ENCODE results near the gene C3orf52.
A peak's percentile ranks its signal among the peaks of the same experiment; 100 is the strongest.

C3orf52 gene

DNA sequence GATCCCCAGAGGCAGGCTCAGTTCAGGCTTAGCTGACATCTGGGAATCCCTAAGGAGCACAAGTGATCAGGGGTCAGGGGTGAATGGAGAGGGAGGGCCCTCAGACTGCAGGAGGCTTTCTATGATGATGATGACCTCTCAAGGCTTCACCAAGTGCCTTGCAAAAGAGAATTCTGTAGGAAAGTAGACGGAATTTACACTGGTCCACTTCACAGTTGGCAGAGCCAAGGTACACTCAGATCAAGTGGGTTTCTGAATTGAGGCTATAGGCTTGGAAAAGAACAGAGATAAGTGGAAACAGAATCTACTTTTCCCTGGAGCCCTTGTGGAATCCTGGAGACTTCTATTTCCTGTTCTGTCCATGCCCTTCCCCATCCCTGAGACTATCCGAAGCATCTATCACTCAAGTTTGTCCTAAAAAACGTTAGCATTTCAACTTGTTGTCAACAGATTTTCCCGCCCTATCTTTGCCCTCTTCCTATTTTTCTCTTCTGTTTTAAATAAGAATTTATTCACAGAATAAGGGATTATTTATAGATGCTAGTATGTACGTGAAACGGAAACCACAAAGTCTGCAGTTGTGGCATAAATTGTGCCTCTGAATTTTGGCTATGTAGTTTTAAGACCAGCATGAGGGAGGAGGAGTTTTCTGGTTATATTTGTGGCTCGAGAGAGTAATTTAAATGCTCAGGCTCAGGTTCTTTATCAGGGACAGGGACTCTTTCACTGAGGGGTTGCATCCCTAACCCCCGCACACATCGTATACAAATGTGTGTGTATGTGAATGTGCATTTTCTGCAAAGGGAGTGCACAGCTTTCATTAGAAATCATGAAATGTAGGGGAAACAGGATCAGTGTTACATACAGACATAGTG lies 34.0 kb downstream of the C3orf52 start:
- DNase-seq, result peak; percentile 34

DNA sequence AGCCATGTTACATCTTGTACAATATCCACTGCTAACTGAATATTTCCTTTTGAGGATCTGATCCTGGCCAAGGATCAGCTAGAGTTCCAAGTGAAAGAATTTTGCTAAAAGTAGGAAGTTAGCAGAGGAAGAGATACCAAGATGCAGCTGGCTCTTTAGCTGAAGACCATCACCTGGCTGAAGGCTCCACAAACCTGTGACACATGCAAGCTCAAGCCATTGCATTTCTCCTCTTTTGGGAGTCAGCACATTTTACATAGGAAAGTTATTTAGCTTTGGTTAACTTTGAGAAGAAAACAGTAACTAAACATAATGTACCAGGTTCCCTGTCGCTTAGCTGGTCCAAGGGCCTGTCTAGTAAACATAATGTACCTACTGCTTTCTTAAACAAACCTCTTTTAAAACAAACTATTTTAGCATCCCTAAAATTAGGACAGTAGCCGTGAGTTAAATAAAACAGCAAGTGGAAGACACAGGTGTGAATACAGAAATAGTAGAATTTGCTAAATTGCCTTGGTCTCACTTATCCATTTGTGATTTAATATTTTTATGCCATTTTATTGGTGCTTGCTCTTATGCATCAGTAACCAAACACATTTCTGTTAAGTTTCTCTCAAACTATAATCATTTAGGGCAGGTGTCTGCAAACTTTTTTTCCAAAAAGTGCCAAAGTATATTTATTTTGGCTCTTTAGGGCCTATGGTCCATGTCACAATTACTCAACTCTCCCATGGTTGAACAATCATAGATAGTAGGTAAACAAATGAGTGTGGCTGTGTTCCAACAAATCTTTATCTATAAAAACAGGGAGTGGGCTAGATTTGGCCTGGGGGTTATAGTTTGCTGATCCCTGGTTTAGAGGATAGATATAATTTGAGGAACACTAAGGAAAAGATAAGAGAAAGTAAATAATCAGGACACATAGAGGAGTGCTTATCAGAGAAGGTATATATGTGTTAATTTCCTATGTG lies 35.7 kb downstream of the C3orf52 start:
- DNase-seq, result no peak

DNA sequence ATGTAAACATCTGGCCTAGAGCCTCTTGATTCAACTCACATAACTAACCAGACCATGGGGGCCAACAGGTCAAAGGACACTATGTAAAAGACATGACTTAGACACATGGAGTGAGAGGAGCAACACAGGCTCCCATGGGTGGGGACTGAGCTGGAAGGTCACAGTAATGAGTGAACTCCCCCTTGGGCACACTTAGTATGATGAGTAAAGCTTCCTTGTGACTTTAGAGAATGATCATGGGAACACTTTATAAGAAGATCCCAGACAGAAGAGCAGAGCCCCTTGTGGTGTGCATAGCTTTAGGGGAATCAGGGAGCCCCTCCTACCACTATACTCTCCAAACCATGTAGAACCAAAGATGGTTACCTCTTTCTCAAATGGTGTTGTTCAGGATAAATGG lies 36.7 kb downstream of the C3orf52 start:
- DNase-seq, result no peak

DNA sequence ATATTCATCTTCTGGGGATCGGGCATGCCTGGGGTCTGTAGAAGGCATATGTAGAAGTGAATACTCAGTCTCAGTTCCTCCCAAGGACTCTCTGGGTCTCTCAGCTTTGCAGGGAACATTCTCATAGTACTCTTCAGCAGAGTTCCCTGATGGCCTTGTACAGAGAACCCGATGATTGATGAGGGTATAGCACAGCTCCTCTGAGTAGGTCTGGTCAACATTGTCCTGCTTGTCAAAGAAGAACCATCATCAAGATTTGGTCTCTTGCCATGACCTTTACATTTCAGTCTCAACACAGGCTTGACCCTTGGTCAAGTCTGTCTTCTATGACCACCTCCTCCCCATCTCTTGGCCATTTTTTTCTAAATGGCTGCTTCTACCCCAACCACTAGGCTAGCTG lies 37.4 kb downstream of the C3orf52 start:
- DNase-seq, result no peak

DNA sequence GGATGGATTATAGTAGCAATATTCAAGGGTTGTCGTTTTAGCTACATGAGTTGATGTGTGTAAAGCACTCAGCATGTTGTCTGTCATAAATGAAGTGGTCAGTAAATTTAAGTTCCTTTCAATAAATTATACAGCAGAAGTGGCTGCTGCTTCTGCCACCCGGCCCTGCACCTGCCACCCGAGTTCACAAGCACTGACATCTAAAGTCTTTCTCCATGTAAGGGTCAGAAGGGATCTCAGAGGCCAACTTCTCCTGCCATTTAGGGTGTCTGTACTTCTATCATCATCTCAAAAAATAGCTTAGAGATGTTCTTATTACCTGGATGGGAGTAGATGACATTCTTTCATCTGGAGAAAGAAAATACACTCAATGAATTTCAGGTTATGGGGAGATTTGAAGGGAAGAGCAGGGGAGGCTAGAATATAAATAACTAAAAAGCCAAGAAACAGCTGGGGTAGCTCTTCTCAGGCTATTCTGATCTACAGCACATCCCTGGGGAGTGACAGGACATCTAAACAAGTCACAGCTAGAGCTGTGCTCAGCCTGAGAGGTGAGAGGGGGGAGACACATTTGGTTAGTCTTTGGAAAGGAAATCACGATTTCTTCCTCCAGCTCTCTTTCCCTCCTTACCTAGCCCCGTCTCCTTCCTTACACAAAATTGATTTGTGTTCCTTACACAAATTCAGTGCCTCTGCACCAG lies 38.9 kb downstream of the C3orf52 start:
- DNase-seq, result no peak

DNA sequence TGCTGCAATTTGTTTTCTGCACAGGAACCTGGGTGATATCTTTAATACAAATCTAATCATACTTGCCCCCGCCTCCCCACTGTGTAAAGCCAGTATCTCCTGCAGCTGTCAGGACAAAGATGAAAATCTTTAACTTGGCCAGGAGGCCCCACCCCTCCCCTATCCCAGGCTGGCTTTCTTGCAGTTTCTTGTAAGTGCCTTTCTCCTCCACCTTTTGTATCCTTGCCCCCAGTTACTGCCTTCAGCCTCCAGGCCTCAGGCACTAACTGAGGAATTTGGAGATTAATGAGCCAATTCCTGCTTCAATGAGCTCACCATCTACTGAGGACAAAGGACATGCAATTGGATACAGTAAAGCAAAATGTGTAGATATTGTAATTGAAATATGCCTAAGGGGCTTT lies 40.3 kb downstream of the C3orf52 start:
- DNase-seq, result no peak

DNA sequence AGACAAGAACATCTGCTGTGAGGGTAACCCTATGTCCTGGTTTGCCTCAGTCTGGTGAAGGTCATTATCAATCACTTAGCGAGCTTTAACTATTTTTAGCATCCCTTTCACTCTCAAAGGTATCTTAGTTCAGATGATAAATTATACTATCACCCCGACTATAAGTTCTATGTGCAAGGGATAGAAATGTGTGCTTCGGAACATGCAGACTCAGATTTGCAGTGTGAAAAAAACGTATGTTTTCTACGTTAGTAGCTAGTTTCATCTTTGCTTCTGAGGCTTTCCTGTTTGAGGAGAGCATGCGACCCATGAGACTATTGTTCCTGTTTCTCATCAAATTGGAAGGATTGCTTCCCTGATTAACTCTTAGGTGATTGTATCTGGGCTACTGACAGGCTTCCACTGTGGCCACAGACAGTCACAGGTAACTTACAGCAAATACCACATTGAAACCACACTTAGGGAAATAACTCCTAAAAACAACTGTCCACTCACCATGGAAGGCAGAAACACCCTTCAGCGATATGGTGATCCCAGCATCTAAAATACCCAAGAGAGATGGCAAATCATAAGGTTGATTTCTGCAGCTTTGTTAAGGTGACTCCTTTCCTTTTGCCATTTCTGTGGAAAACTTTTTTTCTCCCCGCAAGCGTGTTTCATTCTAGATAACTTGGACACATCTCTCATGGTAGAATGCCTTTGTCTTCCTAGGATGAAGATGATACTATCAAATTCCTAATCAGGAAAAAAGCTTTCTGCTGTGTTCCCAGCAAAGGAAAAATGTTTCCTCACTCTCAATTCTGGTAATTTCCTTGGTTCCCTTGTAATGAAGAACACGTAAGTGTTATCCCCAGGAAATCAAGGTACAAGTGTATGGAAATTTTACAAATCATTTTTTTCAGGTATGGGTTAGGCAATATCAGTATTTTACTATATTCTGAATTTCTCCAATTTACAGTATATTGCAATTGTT lies 41.6 kb downstream of the C3orf52 start:
- DNase-seq, result no peak

DNA sequence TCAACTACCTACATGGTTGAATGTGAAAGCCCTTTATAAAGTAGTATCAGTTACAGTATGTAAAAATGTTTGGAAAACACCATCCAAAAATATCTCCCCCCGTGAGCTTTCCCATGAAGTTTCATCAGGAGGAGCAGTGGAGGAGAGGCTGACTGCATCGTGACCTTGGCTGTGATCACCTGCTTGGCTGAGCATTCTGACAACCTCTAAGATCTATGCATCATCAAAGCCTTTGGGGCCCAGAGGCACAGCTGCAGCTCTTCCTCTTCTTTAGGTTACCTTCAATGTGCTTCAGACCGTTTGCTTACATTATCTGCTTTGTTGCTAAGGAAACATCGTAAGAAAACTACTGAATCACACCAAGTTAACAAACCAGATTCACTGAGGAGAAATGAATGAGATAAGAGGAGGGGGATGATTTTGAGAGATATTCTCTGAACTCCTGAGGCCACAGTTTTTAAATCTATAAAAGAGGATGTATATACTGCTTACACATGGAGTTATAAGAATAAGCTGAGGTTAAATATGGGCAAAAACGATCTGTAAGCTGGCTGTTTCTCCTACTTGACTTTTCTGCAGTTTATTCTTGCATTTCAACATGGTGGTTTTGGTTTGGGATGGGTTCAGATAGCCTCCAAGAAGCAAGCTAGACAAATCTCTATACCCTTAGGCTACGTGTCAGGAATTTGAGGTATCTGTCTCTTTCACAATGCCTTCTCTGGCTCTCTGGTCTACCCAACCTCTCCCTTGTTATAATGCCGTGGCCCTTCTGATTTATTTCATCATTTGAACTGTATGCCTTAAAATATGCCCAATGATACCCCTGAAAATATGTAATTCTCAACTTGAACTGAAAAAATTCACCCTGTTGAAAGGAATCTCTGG lies 42.9 kb downstream of the C3orf52 start:
- no peak for DNase-seq

DNA sequence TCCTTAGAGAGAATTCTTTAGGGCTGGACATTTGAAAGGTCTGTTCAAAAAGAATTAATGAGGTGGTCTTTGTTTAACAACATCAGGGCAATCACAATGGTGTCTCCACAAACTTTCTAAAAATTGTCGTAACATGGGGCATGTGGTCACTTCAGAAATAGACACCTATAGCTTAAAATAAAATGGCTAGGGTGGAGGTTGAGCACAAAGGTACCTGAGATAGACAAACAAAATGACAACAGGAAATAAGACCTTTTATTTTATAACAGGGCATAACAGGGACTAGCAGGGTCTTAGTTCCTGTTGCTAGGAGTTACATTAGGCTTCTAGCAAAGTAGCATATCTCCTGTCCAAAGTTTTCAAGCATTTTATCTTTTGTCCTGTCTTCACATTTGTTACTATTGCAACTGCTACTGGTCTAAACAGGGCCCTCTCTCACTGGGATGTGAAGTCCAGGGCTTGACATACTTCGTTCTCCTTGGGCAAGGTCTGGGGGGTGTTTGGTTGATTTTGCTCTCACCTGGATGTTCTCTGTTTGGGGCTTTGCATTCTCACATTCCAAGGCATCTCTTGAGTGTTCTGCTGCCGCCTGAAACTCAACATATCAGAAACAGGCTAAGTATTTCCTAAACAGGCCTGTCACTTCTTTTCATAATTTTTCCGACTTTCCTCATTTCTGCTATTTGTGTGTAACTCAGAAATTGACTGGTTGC lies 43.9 kb downstream of the C3orf52 start:
- no peak for DNase-seq

DNA sequence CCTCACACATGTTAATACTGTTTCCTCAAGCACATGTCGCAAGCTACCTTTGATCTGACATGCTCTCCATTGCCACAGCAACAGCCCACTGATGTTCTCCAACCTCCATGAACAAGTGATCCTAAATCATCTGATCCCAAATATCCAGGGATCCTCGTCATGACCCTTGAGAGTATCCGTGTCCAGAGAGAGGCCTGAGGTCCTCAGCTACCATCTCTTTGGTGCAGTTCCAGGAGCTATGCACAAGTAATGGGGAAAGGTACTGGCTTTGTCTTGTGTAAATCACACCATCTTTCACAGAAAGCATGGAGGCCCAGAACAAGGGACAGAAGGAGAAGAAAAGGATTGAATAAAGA lies 44.4 kb downstream of the C3orf52 start:
- DNase-seq, result no peak

DNA sequence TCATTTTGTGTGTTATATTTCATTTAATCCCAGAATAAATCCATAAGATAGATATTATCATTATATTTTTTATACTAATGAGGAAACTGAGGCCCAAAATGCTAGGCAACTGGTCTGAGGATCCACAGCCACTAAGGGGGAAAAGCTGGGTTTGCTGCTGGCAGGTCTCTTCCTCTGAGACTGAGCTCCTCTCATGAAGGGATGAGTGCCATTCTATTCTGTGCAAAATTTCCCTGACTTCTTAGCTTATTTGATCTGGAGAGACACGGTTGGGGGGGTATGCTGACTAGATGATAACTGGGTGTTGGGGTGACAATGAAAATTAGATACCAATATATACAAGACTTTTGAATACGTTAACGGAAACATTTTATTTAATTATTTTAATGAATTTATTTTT lies 44.9 kb downstream of the C3orf52 start:
- no peak for DNase-seq

DNA sequence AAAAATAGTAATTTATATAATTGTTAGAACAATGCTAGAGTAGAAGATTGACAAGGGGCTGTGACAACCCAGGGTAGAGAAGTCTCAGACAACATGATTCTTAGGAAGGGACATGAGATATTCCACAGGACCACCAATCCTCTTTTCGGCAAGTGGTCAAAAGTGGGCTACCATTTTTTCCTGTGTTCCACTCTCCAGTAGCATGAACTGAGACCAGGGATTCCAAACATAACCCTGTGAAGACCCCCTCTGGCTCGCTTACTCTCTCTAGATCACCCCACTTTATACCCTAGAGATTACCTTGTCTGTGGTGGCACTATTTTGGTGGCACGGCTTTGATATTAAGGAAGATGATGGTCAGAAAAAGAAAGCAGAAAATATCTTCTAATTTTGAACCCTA lies 45.9 kb downstream of the C3orf52 start:
- no peak for DNase-seq

DNA sequence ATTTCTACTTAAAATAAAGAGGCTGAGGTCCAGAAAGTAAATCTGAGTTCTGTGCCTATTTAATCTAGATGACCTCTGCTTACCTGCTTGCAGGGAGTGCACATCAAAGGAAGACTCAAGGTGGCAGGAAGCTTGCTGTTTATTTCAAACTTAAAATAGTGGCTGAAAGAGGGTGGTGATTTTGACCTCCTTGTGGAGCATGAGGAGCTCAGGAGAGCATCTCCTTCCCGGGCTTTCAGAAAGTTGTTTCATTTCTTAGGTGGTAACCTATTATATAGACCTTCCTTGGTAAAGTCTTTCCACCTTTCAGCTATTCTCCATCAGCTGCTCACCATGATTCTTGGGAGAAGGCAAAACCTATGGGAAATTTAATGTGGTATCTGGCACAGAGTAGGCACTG lies 46.4 kb downstream of the C3orf52 start:
- no peak for DNase-seq

DNA sequence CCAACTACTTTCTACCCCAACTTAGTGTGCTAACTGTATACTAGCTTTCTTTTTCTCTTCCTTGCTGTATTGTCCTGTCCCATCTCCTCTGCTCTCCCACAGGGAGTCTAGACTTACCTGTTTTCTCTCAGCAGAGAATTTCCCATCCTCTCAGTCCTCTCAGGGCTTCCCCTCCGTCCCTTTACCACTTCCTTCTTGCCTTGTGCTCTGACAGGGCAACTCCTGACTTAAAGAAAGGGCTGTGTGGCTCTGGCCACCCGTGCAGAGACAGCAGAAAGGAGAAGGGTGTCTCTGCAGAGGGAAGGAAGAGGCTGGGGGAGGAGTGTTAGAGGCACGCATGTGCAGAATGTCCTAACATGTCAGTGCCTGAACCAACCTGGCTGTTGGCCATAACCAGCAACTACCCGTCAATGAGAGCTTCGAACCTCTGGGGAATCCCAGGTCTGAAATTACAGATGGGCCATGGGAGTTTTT lies 46.8 kb downstream of the C3orf52 start, which contains the start of gene GCSAM:
TSS of gene GCSAM (minus strand) at position 274 of the 474 bp plus-strand sequence. CDS start at position 146, 128 bp downstream.
- peak; percentile 58 for DNase-seq

DNA sequence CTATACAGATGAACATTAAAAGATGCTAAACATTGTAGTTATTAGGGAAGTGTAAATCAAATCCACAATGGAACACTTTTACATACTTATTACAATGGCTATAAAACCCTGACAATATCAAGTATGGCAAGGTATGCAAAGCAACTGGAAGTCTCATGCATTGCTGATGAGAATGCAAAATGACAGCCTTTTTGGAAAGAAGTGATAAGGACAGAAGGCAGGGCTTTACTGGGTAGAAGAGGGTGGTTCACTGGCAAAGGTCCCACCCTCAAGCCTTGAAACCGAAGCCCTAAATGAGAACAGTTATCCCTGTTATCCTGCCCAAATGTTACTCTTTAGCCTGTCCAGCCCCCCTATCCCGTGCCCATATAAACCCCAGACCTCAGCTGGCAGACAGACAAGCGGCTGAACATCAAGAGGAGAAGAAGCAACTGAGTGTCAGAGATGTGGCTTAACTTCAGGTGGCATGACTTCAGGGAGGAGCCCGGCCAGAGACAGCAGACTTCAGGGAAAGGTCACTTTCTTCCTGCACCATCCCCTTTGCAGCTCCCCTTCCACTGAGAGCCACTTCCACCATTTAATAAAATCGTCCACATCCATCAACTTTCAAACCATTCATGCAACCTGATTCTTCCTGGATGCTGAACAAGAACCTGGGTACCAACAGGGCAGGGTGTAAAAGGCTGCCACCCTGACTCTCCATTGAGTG lies 47.6 kb downstream of the C3orf52 start:
- DNase-seq, result no peak

DNA sequence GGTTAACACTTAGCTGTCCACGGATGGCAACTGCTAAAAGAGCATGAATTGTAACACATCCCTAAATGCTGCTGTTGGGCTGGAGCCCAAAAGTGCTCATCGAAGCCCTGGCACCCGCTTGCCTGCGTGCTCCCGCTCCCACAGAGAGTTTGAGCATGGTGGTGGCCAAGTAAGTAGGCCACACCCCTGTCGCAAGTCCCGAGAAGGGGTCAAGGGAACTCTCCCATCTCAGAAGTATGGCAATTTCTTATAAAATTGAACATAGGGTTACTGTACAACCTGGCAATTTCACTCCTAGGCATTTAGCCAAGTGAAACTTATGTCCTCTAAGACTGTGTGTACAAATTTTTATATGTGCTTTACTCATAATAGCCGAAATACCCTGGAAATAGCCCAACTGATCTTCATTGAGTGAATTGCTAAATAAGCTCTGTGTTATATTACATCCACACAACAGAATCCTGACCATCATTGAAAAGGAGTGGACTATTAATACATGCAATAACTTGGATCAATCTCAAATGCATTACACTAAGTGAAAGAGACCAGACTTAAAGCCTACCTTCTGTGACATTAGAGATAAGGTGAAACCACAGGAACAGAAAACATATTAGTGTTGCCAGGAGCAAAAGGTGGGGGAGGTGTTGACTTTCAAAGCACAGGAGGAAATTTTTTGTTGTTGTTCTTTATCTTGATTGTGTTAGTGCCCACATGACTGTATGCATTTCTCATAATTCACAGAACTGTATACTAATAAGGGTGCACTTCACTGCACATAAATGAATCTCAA lies 48.3 kb downstream of the C3orf52 start:
- no peak for DNase-seq

DNA sequence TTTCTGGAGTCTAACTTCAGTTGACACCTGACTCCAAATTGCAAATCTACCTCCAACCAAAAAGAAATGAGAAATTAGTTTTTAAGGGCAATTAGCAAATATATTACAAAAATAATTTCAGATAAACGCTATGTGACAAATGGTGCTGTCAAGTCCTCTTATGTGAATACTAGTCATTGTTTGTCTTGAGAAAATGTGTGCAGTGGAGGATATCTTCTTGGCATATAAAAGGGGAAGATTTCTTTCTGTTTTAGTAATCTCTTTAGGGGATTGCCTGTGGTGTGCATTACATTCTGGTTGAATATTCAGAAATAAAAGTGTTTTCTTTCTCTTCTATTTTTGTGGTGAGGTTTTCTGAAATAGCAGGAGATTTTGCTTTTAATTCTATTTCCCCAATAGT lies 49.9 kb downstream of the C3orf52 start:
- no peak for DNase-seq

DNA sequence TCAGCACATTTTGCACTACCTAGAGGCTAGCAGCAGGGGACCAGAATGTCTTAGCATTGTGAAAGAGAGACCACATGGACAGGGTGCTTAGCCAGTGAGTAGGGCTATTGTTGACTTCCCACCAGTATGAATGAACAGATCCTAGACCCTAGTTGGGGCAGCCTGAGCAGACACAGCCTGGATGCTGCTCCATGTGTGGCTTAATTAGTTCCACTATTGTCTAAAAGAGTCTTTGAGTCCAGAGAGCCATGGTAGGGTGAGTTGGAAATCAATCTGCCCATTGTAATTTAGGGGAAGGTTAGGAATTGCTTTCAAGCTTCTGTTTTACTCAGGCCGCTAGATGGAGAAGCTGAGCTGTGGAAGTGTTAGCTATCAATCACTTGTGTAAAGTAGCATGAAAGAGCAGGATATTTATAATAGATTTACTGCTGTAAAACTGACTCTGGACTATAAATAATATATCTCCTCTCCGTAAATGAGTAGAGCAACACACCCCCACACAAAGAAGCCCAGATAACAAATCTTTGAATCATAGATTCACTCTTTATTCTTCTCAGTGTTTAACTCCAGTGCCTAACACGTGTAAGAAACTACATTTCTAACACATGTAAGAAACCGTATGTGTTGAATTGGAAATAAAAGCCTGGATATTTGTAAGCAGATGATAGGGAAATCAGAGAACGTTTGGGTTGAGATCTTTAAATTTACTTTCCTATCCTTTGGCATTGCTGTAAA lies 50.9 kb downstream of the C3orf52 start:
- peak; percentile 32 for DNase-seq

All from GDM1 (cell line).